Left forelimb (tissue), 1 donor: Measurements from ENCODE around the gene GKAP1.
A peak's percentile ranks its signal among the peaks of the same experiment; 100 is the strongest.
"Not testable (repeated sequence)": the region's sequence is repeated elsewhere in the genome, so short reads cannot be mapped to it uniquely, and the experiment has no call there.

Experiments
- DNase-seq: peaks from one replicate; pipeline ENCODE4 v3.0.0-alpha.2; 2018; ENCODE audit warnings: low spot score

Gene GKAP1

DNA sequence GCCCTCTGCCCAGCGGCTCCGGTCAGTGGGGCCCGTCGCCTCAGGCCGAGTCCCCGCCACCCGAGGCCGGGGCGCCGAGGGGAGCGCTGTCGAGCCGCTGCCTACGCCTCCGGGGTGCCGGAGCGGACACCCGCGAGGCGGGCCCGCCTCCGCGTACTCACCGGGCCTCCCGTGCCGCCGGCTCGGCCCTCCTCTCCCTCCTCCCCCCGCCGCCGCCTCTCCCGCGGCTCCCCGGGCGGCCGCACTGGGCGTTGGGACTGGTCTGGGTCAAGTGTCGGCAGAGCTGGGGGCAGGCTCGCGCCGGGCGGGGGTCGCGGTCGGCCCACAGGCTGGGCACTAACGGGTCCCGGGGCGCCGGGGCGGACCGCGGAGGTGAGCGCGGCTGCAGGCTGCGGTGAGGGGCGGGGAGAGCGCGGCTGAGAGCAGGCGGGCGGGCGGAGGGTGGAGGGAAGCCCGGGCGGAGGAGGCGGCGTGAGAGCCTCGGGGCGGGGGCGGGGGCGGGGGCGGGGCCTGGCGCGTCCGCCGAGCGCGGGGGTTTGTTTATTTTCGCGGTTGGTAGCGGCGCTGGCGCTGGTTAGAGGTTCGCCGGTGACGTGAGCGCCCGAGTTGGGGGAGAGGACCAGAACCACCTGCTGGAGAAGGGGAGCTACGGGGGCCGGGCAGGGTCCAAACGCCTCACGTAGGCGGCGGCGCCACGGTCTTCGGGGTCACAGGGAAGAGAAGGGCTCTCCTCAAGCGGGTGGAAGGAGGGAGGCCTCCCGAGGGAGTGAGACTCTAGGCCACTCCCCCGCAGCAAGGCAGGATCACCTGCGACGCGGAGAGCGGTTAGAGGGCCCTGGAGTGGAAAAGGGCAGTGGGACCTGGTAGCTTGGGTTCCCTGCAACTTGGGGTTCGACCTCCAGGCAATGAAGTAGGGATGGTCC is at the start of gene GKAP1:
TSS of gene GKAP1 (minus strand) at position 414 of the 923 bp plus-strand sequence. CDS start 11,252 bp downstream, outside the sequence.
- peak; percentile 87 for DNase-seq

DNA sequence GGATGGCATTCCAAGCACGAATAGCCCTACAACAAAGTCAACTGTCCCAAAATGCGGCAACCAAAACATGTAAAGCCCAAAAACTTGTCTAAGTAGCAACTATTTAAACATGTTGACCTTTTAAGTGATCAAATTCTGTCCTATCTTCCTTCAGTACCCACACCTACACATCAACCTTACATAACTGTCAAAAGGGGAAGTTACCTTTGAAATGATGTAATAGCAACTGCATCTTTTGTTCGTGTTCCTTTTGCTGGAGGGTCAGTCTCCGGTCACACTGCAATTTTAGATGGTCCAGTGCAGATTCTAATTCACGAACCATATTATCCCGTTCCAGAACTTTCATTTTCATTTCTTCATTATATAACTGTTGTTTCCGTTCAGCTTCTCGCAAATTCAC is 32.3 kb upstream of the GKAP1 start:
- not testable (repeated sequence) for DNase-seq

DNA sequence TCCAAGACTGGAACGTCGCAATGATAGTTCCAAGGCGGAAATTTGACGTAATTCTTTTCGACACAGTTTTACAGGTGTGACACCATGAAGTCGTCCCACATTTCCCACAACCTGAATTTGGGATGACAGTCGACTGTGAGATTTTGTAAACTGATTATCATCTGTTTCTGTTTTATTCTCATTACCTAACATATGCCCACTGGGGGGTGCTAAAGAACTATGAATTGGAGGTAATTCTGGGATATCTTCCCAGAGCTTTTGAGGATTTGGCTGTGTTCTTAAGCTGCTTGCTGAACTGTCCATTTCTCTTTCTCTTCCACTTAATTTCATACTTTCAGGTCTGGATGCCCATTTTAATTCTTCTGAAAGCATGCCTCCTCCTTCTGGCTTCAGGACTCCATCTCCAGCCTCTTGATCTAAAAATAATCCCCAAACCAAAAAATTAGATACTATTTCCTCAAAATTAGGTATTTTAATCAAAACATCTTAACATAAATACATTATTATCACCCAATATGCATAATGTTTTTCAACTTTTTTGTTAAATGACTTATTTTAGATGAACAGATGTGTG is 19.6 kb upstream of the GKAP1 start:
- DNase-seq, result not testable (repeated sequence)

DNA sequence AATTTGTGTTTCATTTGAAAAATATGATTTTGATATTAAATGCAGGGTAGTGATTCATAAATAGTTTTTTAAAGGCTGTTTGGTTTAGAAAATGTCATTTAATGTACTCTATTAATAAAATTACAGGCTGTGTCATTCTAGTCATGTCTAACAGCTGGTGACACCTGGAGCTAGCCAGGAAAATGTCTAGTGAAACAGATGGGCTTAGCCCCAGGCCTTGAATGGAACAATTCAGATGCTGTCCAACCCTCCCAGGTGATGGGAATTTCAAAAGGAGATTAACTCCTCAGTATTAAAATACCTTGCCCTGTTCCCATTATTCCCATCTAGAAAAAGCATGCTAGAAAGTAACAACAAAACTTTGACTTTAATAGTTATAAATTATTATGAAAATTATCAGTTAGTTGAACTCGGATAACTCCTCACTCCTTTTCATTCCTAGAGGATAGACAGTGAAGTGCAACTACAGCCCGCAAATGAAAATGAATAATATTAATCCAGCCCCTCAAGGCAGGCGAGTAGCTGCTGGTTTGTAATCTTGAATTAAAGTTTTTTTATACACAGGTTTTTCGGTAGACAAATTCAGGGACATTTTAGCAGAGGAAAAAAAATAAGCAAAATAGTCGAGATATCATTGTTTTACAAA is 13.0 kb upstream of the GKAP1 start:
- not testable (repeated sequence) for DNase-seq

DNA sequence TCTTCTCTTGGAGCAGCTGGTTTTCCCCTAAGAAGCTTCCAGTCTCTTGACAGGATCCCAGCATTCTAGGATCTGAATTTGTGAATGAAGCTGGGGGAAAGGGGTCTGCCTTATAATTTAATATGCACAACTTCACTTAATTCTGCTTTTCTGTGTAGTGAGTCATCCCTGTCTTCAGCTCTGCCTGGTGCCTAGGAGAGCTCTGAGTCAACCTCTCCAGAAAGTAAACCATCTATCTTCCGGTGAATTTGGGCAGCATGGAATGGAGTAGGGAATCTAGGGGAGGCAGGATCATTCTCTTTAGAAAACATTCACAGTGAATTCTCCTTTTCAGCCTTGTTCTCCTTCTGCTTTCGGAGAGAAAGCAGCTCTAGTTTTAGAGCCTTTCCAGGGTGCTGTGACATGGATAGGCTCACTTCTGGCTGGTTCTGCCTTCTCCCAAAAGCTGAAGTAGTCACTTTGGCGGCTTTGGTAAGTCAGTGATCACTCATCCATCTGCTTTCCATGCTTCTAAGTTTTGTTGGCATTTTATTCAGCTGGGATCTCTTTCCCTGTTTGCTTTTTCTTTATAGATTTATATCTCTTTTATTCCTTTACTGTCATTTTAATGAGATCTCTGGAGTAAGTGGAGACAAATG is 7.5 kb upstream of the GKAP1 start:
- DNase-seq, result not testable (repeated sequence)

DNA sequence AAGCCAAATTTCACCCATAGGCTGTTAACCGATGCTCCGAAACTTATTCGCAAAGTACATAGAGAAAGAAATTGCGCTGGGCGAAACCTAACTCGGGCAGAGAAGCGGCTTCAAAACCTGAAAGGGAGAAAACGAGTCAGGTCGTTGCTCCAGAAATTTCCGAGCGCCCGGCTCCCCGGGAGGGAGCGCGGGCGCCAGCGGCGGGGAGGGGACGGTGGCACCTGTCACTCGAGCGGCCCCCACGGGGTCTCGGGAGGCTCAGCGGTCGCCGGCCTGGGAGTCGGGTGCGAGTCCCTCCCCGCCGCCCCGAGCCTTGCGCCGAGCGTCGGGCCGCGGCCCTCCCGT is 586 bp downstream of the GKAP1 start:
- DNase-seq, result peak; percentile 67

DNA sequence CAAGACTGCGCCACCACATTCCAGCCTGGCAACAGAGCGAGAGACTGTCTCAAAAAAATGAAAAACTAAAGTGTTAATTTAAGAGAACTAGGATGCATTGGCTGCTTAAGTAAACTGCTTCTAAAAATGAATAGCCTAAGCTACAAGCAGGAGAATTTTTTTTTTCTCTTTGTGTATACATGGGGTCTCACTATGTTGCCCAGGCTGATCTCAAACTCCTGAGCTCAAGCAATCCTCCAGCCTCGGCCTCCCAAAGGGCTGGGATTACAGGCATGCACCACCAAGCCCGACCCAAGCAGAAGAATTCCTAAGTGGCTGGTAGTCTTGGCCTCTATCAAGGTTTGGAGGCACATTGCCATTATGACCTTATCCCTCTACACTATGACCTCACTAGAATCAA is 2.4 kb downstream of the GKAP1 start:
- DNase-seq, result not testable (repeated sequence)

DNA sequence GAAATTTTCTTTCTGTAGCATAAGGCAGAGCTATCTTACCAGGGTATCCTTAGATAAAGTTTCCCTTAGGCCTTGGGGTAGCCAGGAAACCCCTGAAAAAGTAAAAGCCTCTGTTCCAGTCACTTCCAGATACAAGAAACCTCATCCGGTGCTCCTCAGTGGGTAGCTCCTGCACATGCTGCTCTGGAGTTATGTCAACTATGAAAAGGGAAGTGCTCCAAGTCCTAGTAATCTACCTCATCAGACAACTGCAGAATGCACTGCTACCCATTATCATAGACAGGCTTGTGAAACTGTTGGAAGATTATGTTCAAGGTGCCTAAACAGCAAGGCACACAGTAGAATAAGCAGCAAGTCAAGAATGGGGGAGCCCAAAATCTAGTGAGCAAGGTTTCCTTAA is 8.4 kb downstream of the GKAP1 start:
- DNase-seq, result not testable (repeated sequence)

DNA sequence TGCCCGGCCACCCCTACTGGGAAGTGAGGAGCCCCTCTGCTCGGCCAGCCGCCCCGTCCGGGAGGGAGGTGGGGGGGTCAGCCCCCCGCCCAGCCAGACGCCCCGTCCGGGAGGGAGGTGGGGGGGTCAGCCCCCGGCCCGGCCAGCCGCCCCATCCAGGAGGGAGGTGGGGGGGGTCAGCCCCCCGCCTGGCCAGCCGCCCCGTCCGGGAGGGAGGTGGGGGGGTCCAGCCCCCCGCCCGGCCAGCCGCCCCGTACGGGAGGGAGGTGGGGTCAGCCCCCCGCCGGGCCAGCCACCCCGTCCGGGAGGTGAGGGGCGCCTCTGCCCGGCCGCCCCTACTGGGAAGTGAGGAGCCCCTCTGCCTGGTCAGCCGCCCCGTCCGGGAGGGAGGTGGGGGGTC is 13.1 kb downstream of the GKAP1 start:
- not testable (repeated sequence) for DNase-seq

DNA sequence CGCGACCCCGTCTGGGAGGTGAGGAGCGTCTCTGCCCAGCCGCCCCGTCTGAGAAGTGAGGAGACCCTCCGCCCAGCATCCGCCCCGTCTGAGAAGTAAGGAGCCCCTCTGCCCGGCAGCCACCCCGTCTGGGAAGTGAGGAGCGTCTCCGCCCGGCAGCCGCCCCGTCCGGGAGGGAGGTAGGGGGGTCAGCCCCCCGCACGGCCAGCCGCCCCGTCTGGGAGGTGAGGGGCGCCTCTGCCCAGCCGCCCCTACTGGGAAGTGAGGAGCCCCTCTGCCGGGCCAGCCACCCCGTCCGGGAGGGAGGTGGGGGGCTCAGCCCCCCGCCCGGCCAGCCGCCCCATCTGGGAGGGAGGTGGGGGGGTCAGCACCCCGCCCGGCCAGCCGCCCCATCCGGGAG is 13.6 kb downstream of the GKAP1 start:
- not testable (repeated sequence) for DNase-seq

DNA sequence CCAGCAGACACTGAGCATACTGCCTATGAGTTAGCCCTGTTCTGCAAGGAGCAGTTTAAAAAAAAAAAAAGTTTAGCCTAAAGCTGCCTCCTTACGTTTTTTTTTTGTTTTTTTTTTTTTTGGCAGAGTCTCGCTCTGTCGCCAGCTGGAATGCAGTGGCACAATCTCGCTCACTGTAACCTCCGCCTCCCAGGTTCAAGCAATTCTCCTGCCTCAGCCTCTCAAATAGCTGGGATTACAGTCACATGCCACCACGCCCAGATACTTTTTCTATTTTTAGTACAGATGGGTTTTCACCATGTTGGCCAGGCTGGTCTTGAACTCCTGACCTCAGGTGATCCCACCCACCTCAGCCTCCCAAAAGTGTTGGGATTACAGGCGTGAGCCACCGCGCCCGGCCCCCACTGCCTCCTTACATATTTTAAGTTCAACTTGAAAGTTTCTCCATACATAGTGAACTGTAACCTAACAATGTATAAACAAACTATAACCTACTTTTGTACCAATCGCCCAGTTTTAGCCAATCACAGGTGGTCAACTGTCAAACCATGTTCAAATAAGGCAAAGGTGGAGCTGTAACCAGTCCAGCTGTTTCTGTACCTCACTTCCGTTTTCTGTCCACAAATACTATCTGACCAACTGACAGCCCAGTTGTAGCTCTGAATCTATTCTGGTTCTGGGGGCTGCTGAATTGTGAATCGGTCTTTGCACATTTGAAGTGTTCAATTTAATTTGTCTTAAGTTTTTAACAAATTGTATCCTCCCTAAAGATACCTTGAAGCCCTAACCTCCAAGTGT is 17.1 kb downstream of the GKAP1 start:
- DNase-seq, result no peak

DNA sequence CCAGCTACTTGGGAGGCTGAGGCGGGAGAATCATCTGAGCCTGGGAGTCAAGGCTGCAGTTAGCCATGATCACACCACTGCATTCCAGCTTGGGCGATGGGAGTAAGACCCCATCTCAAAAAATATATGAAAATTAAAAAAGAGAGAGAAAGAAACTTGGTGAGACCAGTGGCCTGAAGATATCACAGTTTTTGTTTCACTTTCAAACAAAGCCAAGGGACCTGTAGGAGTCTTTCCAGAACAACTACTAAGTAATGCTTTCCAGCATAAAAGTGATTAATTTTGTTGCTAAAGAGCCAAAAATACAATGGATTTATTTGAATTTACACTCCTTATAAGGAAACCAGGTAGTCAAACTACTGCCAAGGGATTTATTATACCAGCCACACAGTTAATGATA is 23.5 kb downstream of the GKAP1 start:
- no peak for DNase-seq

DNA sequence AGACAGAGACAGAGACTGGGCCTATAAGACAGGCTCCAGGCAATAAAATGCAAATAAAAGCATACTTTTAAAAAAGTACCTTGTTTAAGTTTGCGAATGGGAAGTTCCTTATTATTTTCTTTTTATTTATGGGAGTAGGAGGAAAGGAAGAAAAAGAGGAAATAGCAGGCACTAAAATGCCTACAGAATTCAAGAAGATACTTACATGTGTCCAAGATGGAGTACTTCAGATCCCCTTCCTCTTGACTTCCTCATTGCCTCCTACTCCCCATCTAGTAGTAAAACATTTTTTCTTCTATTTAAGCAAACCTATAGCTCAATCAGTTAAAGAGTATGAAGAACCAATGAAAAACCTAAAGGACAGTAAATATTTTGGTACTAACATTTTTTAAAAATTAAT is 24.8 kb downstream of the GKAP1 start:
- no peak for DNase-seq

DNA sequence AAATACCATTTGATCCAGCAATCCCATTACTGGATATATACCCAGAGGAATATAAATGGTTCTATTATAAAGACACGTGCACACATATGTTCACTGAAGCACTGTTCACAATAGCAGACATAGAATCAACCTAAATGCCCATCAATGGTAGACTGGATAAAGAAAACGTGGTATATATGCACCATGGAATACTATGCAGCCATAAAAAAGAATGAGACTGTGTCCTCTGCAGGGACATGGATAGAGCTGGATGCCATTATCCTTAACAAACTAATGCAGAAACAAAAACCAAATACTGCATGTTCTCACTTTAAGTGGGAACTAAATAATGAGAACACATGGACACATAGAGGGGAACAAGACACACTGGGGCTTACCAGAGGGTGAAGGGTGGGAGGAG is 39.4 kb downstream of the GKAP1 start:
- no peak for DNase-seq

DNA sequence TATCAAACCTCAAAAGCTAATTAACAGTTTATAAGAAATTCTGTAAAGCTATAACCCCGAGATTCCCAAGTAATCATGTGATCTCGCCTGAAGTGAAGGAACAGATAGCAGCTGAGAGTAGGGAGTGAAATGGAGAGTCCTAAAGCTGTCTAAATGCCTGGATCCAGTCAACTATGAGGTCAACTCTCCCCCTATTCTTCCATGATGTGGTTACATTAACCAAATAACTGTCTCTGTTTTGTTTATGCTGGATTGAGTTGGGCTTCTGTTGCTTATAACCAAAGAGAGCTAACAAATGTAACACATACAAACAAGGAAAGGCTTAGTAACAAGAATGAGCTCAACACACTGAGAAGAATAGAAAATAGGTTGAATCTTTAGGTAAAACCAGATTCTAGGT is 41.6 kb downstream of the GKAP1 start:
- no peak for DNase-seq

DNA sequence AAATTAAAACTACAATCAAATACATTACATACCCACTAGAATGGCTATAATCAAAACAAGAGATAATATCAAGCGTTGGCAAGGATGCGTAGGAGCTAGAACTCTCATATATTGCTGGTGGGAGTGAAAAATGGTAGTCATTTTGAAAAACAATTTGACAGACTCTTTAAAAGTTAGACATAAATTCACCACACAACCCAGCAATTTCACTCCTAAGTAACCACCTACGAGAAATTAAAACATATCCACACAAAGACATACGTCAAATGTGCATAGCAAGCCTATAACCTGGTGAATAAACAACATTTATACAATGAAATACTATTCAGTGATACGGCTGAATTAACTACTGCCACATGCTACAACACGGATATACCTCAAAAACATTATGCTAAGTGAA is 44.7 kb downstream of the GKAP1 start:
- no peak for DNase-seq

DNA sequence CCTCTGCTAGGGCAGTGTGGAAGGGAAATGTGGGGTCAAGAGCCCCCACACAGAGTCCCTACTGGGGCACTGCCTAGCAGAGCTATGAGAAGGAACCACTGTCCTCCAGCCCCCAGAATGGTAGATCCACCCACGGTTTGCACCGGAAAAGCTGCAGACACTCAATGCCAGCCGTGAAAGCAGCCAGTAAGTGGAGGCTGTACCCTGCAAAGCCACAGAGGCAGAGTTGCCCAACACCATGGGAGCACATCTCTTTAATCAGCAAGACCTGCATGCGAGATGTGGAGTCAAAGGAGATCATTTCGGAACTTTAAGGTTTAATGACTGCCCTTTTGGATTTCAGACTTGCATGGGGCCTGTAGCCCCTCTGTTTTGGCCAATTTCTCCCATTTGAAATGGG is 52.2 kb downstream of the GKAP1 start:
- no peak for DNase-seq

DNA sequence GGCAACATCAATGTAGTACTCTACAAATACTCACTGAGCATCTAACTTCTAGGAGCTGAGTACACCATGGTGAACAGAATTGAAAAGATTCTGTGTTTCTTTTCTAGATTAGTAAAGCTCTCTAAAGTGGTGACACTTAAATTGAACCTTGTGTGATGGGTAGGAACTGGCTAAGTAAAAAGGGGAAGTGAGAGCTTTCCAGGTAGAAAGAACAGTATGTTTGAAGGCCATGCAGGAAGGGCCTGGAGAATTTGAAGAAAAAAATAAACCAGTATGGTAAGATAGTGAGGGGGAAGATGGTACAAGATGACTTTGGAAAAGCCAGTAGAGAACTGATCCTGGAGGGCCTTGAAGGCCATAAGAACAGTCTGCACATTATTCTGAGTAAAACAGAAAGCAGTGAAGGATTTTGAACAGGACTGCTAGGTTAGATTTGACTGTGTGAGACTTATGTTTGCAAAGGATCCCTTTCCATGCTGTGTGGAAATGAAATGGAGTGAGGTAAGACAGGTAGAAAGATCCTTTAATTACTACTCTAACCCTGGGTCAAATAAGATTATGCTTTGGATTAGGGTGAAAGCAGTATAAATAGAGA is 63.1 kb downstream of the GKAP1 start:
- no peak for DNase-seq

DNA sequence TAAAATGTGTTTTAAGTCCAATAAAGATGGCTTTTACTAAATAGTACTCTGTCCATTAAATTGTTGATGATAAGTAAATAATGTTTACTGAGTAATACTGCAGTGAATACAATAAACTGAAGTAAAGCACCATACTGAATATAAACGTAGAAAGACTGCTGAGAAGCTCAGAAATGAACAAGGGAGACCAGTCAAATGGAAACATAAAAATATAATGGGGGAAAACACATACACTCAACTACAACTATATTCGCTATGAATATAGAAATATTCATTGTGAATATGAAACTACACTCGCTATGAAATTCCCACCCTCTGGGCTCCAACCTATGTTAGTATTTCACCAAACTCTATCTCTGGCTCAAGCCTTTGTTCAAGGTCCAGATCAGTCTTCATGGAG is 67.9 kb downstream of the GKAP1 start:
- no peak for DNase-seq

DNA sequence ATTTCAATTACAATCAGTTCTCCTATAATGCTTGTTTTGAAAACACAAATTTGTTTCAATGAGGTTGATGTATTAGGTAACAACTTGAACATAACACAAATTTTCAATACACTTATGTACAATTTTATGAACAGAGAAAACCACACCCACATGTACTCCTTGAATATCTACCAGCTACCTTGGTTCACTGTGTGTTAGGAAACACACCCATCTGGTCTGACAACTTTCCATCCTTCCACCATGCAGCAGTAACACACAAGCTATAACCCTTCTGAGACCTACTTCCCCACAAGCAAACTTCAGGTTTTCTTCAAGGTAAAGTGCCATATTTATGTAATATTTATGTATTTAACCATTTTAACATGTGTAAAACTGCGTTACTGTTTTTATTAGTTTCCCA is 73.4 kb downstream of the GKAP1 start:
- DNase-seq, result no peak

DNA sequence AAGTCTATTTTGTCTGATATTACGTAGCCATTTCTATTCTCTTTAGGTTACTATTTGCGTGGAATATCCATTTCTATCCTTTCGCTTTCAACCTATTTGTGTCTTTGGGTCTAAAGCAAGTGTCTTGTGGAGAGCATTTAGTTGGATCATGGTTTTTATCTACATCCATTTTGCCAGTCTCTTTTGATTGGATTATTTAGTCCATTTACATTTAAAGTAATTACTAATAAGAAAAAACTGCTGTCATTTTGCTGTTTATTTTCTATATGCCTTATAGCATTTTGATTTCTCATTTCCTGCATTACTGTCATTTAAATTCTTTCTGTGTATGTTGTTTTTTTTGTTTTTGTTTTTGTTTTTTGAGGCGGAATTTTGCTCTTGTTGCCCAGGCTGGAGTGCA is 83.8 kb downstream of the GKAP1 start:
- DNase-seq, result no peak
